Endothelial cell of umbilical vein (primary cell): ENCODE results near the gene GXYLT2.

Experiments
- EZH2 ChIP-seq: IDR thresholded peaks from 2 replicates; pipeline ENCODE4 v1.6.1; 2012; ENCODE audit warnings: borderline replicate concordance, low read depth, mild to moderate bottlenecking, moderate library complexity, low read length, inconsistent platforms; ENCODE audit not compliant: severe bottlenecking
- POLR2A ChIP-seq: IDR thresholded peaks from 2 replicates; pipeline ENCODE4 v1.6.1; 2012; ENCODE audit warnings: low read depth, mild to moderate bottlenecking, control low read depth, low read length
- TF ChIP-seq, protein P1 (sequence below), 2 donors: IDR thresholded peaks; 1 replicate in 1 of 2; 2 replicates in 1 of 2; pipeline ENCODE4 v1.5.1; 2011; ENCODE audit warnings: low read length in 2 of 2, mild to moderate bottlenecking in 2 of 2, moderate library complexity in 2 of 2, control low read depth in 1 of 2, inconsistent platforms in 1 of 2, low read depth in 1 of 2; ENCODE audit not compliant: insufficient read depth in 1 of 2; ENCODE audit errors: extremely low read depth in 1 of 2

DNA sequence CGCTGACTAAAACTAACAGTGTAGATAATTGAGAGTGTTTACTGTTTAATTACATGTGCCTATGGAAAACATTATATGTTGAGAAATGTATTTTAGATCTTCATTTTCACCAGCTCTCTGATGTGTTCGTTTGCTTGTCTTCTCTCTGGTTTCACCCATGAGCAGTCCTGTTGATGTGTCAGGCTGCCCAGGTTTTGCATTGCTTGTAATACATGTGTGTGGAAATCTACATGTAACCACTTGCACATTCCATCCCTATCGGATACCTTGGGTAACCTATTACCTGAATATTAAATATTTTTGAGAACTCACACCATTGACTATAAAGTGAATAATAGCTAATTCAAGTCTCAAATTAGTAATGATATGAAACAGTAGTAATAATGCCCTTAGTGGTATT lies 121.9 kb downstream of the GXYLT2 start:
- TF ChIP-seq POLR2A = no peak
- no peak for TF ChIP-seq EZH2
- TF ChIP-seq, protein P1, sequence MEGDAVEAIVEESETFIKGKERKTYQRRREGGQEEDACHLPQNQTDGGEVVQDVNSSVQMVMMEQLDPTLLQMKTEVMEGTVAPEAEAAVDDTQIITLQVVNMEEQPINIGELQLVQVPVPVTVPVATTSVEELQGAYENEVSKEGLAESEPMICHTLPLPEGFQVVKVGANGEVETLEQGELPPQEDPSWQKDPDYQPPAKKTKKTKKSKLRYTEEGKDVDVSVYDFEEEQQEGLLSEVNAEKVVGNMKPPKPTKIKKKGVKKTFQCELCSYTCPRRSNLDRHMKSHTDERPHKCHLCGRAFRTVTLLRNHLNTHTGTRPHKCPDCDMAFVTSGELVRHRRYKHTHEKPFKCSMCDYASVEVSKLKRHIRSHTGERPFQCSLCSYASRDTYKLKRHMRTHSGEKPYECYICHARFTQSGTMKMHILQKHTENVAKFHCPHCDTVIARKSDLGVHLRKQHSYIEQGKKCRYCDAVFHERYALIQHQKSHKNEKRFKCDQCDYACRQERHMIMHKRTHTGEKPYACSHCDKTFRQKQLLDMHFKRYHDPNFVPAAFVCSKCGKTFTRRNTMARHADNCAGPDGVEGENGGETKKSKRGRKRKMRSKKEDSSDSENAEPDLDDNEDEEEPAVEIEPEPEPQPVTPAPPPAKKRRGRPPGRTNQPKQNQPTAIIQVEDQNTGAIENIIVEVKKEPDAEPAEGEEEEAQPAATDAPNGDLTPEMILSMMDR (IDR thresholded peaks at IDR 0.05; ENCODE audit: extremely low read depth in 1 of 2, insufficient read depth in 1 of 2, low read depth in 1 of 2, low read length in 2 of 2) = no peak
